CD4-positive, alpha-beta T cell (primary cell): Measurements from ENCODE around the gene PIK3R1. TPM values are rescaled to one million over a fixed set of nuclear protein-coding genes. Genes with fewer than 3 reads are reported as not detected.

Experiments
- ATAC-seq: fragments of 200-7000 bp; cut with Tn5 transposase; one replicate; pipeline ENCODE4 v1.10.0; 2022; ENCODE audit warnings: mild to moderate bottlenecking; ENCODE audit not compliant: poor library complexity
- CTCF ChIA-PET: fragments of 350-600 bp; sonication (Branson Sonifier 250); formaldehyde crosslinking; loops from one replicate; lab custom pipeline; 2021; ENCODE audit warnings: antibody characterized with exemption, inconsistent platforms; lab: Charles Lee
- POLR2A ChIA-PET: fragments of 350-600 bp; sonication (Branson Sonifier 250); formaldehyde crosslinking; loops from one replicate; lab custom pipeline; 2021; ENCODE audit warnings: antibody characterized with exemption, inconsistent platforms; lab: Charles Lee
- DNase-seq, 14 experiments: peaks; one replicate each; pipeline ENCODE4 v3.0.0-alpha.2; 2013 to 2020; ENCODE audit warnings: mixed read lengths in 2 of 14
- H3K27ac ChIP-seq, 2 donors: one replicate each; pipeline versions ENCODE4 v1.5.1 to v1.7.0; 2013; ENCODE audit warnings: low read length in 2 of 2, low read depth in 1 of 2, mild to moderate bottlenecking in 1 of 2
- H3K27me3 ChIP-seq, 2 experiments: 1 replicate in 1 of 2; 2 replicates in 1 of 2; pipeline versions ENCODE4 v1.6.1 to v1.7.0; 2013; ENCODE audit warnings: low read length in 2 of 2, control low read depth in 1 of 2, mild to moderate bottlenecking in 1 of 2, moderate library complexity in 1 of 2; ENCODE audit not compliant: insufficient read depth in 2 of 2, control insufficient read depth in 1 of 2
- H3K36me3 ChIP-seq: one replicate; pipeline ENCODE4 v1.6.1; 2013; ENCODE audit warnings: low read length, control low read depth; ENCODE audit not compliant: insufficient read depth
- H3K4me1 ChIP-seq: one replicate; pipeline ENCODE4 v1.6.1; 2013; ENCODE audit warnings: low read length, control low read depth; ENCODE audit not compliant: insufficient read depth
- H3K4me3 ChIP-seq: one replicate; pipeline ENCODE4 v1.5.1; 2013; ENCODE audit warnings: mild to moderate bottlenecking, low read length, moderate library complexity
- H3K9me3 ChIP-seq, 2 experiments: 1 replicate in 1 of 2; 2 replicates in 1 of 2; pipeline versions ENCODE4 v1.6.1 to v1.7.0; 2013; ENCODE audit warnings: low read length in 2 of 2, mild to moderate bottlenecking in 2 of 2, control low read depth in 1 of 2, moderate library complexity in 1 of 2; ENCODE audit not compliant: control insufficient read depth in 1 of 2, insufficient read depth in 1 of 2
- H3K27ac Mint-ChIP-seq: one replicate; pipeline ENCODE4 v1.8.0; 2020; ENCODE audit warnings: mixed read lengths
- H3K27me3 Mint-ChIP-seq: one replicate; pipeline ENCODE4 v1.8.0; 2021; ENCODE audit warnings: mixed read lengths
- H3K36me3 Mint-ChIP-seq: one replicate; pipeline ENCODE4 v1.8.0; 2021; ENCODE audit warnings: low read depth, mixed read lengths
- H3K4me1 Mint-ChIP-seq: one replicate; pipeline ENCODE4 v1.8.0; 2021; ENCODE audit warnings: low read depth, mixed read lengths
- H3K4me3 Mint-ChIP-seq: one replicate; pipeline ENCODE4 v1.8.0; 2020; ENCODE audit warnings: mild to moderate bottlenecking, mixed read lengths
- H3K9me3 Mint-ChIP-seq: one replicate; pipeline ENCODE4 v1.8.0; 2020; ENCODE audit warnings: mixed read lengths
- intact Hi-C, 2 experiments: fragments of 100-400 bp; cut with DNase I in 1 of 2; cut with micrococcal nuclease in 1 of 2; formaldehyde crosslinking; loops; one replicate each; pipeline versions ENCODE4 v1.15.1 to v1.9.0; 2023 to 2025; cut with DNase I, micrococcal nuclease
- total RNA-seq, 174 experiments: library from RNA in 2 of 174; stranded (reverse) in 2 of 174; gene quantifications; one replicate each; pipeline ENCODE4 v1.2.3 and lab custom pipeline; 2021 to 2026
- TF ChIP-seq, protein P1 (sequence below): fragments of 200-600 bp; IDR thresholded peaks from one replicate; pipeline ENCODE4 v1.8.0; 2022; ENCODE audit warnings: antibody characterized with exemption, mild to moderate bottlenecking

Gene PIK3R1
- total RNA-seq, 2 experiments from 2014 or later, result 455 to 459 TPM

- peaks cover 13% of the 10 kb centered on the region for H3K36me3 Mint-ChIP-seq
- POLR2A ChIA-PET, result interaction anchor here (0.8 to 5.0 kb wide), 7 partner anchors 8 to 43 kb away, joined by 3 to 41 read pairs (median 4); partner anchors contain the start of gene PIK3R1
- H3K9me3 ChIP-seq, result no peaks in the 10 kb centered on the region
- DNase-seq, result no peak
- H3K36me3 ChIP-seq, result peaks cover 2% of the 10 kb centered on the region
- intact Hi-C loops, result loop anchor here in 1 of 2 experiments (10.0 kb wide), 1 partner anchor 1094 kb away; no protein-coding TSS in a partner anchor
- peak overlapping the region; percentile 82 for H3K27ac Mint-ChIP-seq
- peaks cover 51% of the 10 kb centered on the region for H3K4me1 ChIP-seq
- H3K27me3 ChIP-seq, result no peaks in the 10 kb centered on the region
- CTCF ChIA-PET, result interaction anchor here (2.0 kb wide), 2 partner anchors 10 to 12 kb away, joined by 7 read pairs; no protein-coding TSS in a partner anchor
- no peaks in the 10 kb centered on the region for H3K9me3 Mint-ChIP-seq
- H3K4me3 ChIP-seq, result no peak overlapping the region
- TF ChIP-seq, protein P1, sequence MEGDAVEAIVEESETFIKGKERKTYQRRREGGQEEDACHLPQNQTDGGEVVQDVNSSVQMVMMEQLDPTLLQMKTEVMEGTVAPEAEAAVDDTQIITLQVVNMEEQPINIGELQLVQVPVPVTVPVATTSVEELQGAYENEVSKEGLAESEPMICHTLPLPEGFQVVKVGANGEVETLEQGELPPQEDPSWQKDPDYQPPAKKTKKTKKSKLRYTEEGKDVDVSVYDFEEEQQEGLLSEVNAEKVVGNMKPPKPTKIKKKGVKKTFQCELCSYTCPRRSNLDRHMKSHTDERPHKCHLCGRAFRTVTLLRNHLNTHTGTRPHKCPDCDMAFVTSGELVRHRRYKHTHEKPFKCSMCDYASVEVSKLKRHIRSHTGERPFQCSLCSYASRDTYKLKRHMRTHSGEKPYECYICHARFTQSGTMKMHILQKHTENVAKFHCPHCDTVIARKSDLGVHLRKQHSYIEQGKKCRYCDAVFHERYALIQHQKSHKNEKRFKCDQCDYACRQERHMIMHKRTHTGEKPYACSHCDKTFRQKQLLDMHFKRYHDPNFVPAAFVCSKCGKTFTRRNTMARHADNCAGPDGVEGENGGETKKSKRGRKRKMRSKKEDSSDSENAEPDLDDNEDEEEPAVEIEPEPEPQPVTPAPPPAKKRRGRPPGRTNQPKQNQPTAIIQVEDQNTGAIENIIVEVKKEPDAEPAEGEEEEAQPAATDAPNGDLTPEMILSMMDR, result no peak
- H3K4me1 Mint-ChIP-seq, result peaks cover 91% of the 10 kb centered on the region
- ATAC-seq, result no peak
- peak overlapping the region; percentile 30 for H3K4me3 Mint-ChIP-seq
- no peaks in the 10 kb centered on the region for H3K27me3 Mint-ChIP-seq
- peak overlapping the region; percentile 40 to 53 for H3K27ac ChIP-seq
Measured at GRCh38 chr5:68258531-68258930, 43.0 kb downstream of the PIK3R1 start.

GRCh38 chr5:68259700-68260099, 44.1 kb downstream of the PIK3R1 start:
- TF ChIP-seq, protein P1, result no peak
- Mint-ChIP-seq H3K36me3 (peaks cover 13% of the 10 kb centered on the region), H3K27me3 (no peaks in the 10 kb centered on the region), H3K27ac (peak overlapping the region; percentile 82), H3K9me3 (no peaks in the 10 kb centered on the region), H3K4me3 (no peak overlapping the region), H3K4me1 (peaks cover 91% of the 10 kb centered on the region)
- DNase-seq (no peak), ATAC-seq (no peak)
- Histone ChIP-seq H3K9me3 (no peaks in the 10 kb centered on the region), H3K27ac (peak overlapping the region in 1 of 2 donors; percentile 53), H3K27me3 (no peaks in the 10 kb centered on the region), H3K4me1 (peaks cover 58% of the 10 kb centered on the region), H3K4me3 (no peak overlapping the region), H3K36me3 (peaks cover 2% of the 10 kb centered on the region)
- CTCF ChIA-PET, result interaction anchor here (1.5 to 2.0 kb wide), 2 partner anchors 9 to 13 kb away, joined by 3 to 7 read pairs; no protein-coding TSS in a partner anchor
- POLR2A ChIA-PET, result no interaction called here
- intact Hi-C loops, result loop anchor here in 1 of 2 experiments (10.0 kb wide), 1 partner anchor 1095 kb away; no protein-coding TSS in a partner anchor

- Mint-ChIP-seq H3K4me3 (no peak overlapping the region), H3K27me3 (no peaks in the 10 kb centered on the region), H3K4me1 (peaks cover 91% of the 10 kb centered on the region), H3K27ac (peak overlapping the region; percentile 82), H3K36me3 (peaks cover 13% of the 10 kb centered on the region), H3K9me3 (no peaks in the 10 kb centered on the region)
- Histone ChIP-seq H3K4me3 (no peak overlapping the region), H3K27me3 (no peaks in the 10 kb centered on the region), H3K27ac (no peak overlapping the region), H3K36me3 (peaks cover 2% of the 10 kb centered on the region), H3K9me3 (no peaks in the 10 kb centered on the region), H3K4me1 (peaks cover 59% of the 10 kb centered on the region)
- no peak for DNase-seq
- intact Hi-C loops, result no loop called here
- no peak for ATAC-seq
- TF ChIP-seq, protein P1, result no peak
- CTCF ChIA-PET, result interaction anchor here (1.5 kb wide), 1 partner anchor 12 kb away, joined by 3 read pairs; no protein-coding TSS in a partner anchor
- POLR2A ChIA-PET, result interaction anchor here (1.1 kb wide), 1 partner anchor 10 kb away, joined by 4 read pairs; no protein-coding TSS in a partner anchor
Measured at GRCh38 chr5:68260467-68260866, 44.9 kb downstream of the PIK3R1 start.
